Stimulated activated CD4-positive, alpha-beta T cell treated with anti-CD3 and anti-CD28 coated beads, Interleukin-4, amount 100 ng/mL, for 1 hour (primary cell): ENCODE results near the gene TMEM132A.

ENCODE experiments used
- DNase-seq: peaks from one replicate; pipeline ENCODE4 v3.0.0-alpha.2; 2020

Gene TMEM132A

GRCh38 chr11:60922906-60923305 is 1.4 kb upstream of the TMEM132A start:
- no peak for DNase-seq

DNA sequence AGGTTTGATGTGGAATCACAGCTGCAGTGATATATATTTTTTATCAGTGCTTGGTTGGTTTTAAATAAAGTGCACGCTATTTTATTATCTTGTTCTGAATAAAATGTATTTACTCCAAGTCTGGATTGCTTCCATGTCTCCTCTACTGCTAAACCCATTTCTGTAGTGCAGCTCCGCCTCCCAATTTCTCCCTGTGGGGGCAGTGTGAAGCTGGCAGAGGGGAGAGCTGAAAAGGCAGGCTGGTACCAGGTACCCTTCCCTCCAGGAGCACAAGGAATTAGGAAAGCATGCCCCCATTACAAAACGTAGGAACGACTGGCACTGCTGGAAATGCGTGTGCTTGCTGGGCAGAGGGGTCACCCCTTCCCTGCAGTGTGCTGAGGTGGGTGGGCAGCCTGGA is 934 bp upstream of the TMEM132A start:
- no peak for DNase-seq

GRCh38 chr11:60923800-60924109 is 505 bp upstream of the TMEM132A start:
- no peak for DNase-seq

DNA sequence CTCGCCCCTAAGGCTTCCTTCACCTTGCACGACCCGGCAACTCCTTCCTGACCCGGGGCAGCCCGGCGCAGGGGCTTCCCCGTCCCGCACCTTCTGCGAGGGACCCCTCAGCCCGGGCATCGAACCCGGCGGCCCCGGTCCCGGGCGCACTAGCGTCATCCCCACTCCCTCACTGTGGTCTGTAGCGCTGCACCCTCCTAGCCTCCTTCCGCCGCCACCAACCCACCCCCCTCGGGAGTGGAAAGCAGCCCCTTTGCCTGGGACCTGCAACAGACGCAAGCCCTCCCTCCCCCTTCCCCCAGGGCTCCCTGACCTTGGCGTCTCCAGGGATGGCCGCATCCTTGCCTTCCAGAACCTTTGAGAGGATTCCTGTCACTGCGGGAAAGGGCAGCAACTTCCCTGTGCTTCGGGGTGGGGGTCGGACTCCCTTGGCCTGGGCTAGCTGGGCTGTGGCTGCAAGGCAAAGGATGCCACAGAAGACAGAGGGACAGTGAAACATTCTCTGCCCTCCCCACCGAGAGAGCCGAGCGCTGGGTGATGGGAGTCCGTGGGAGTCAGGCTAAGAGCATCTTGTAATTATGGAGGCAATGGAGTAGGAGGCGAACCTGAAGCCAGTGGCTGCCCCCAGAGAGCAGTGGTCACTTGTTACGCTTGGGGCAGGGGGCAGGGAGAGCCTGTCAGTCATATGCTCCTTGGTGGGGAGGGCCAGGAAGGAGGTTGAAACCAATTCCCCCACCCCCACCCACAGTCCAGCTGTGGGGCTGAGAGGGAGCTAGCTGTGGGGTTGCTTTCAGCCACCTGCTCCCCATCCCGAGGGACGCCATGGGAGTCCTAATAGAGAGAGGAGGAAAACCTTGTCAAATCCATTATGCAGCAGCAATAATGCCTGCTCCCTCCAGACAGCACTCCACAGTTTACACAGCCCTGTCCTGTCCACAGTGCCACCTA is 920 bp downstream of the TMEM132A start:
- no peak for DNase-seq

- no peak for DNase-seq
These were observed 1.6 kb downstream of the TMEM132A start for GRCh38 chr11:60925868-60926267.

GRCh38 chr11:60926500-60926899 is 2.2 kb downstream of the TMEM132A start:
- DNase-seq, result no peak

DNA sequence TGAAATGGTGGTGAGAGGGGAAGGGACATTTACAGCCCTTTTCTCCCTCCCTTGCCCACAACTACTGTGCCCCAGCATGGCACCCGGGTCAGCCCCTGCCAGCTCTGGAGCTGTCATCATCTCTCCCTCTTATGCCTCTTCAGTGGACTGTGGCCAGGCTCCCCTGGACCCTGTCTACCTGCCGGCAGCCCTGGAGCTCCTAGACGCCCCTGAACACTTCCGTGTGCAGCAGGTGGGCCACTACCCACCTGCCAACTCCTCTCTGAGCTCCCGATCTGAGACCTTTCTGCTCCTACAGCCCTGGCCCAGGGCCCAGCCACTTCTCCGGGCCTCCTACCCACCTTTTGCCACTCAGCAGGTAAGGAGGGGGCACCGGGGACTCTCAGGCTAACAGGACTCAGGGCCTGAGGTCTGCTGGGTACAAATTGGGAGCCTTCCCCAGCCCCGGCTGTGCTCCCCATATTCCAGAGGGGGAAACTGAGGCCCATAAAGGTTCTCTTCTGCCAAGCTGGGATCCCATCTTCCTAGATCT is 2.9 kb downstream of the TMEM132A start:
- DNase-seq, result no peak

GRCh38 chr11:60927600-60927999 is 3.3 kb downstream of the TMEM132A start:
- DNase-seq, result no peak

- no peak for DNase-seq
These were observed 4.3 kb downstream of the TMEM132A start for GRCh38 chr11:60928563-60929001.

GRCh38 chr11:60929764-60930163 is 5.5 kb downstream of the TMEM132A start:
- DNase-seq, result no peak

DNA sequence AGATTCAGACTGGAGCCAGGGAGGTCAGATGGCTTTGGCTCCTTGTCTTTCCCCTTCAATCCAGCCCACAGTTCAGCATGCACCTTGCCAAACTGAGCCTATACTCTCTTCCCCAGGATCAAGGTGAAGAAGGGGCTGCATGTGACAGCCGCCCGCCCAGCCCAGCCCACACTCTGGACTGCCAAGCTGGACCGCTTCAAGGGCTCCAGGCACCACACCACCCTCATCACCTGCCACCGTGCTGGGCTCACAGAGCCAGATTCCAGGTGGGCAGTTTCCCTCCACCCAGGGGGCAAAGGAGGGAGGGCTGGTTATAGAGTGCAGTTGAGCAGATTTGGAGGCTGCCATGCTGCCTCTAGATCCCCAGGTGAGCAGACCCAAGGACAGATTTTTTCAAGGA is 6.1 kb downstream of the TMEM132A start:
- DNase-seq, result no peak

- no peak for DNase-seq
These were observed 7.7 kb downstream of the TMEM132A start for GRCh38 chr11:60931917-60932316.

DNA sequence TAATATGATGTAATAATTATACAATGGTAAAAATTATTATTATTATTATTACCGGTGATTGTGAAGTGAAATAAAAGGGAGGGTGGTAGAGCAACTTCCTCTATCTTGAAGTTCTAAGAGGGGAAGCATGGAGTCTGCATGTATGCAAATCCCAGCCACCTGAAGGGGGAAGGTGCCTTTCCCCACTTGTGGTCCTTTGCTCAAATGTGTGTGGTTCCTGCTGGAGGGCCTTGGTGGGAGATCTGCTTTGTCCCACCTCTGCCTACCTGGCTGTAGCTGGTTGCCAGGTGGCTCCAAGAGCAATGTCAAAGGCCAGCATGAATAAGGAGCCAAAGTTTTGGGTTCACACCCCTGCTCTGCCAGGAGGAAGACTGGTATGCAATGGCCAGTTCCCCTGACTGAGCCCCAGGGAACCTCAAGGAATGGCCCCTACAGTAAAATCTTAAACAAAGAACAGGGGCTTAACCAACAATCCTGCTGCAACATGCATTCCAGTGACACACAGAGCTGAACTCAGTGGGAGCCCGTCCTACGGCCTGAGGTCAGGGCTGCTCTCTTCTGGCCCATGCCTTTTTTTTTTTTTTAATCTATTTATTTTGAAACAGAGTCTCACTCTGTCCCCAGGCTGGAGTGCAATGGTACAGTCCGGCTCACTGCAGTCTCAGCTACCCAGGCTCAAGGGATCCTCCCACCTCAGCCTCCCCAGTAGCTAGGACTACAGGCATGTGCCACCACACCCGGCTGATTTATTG is 8.5 kb downstream of the TMEM132A start:
- DNase-seq, result no peak

DNA sequence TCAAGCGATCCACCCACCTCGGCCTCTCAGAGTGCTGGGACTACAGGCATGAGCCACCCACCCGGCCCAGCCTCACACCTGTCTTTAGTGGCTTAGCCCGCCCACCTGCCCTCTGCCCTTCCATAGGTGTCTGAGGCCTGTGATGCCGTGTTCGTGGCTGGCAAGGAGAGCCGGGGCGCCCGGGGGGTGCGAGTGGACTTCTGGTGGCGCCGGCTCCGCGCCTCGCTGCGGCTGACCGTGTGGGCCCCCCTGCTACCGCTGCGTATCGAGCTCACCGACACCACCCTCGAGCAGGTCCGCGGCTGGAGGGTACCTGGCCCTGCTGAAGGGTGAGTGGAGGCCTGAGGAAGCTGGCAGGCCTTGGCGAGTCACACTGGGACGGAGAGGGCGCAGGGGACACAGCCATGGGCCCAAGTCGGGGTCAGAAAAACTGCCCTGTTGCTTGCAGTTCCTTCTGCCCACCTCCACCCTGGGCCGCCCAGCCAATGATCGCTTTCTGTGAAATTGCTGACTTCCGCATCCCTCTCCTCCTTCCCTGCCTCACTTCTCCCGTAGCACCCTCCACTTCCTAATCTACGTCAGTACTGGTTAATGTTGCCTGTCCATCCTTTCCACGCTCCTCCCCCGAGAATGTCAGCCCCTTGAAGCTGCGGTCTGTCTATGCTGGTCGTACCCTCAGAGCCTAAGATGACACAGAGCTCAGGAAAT is 9.3 kb downstream of the TMEM132A start:
- DNase-seq, result no peak

- no peak for DNase-seq
These were observed 10.0 kb downstream of the TMEM132A start for GRCh38 chr11:60934124-60934789.

DNA sequence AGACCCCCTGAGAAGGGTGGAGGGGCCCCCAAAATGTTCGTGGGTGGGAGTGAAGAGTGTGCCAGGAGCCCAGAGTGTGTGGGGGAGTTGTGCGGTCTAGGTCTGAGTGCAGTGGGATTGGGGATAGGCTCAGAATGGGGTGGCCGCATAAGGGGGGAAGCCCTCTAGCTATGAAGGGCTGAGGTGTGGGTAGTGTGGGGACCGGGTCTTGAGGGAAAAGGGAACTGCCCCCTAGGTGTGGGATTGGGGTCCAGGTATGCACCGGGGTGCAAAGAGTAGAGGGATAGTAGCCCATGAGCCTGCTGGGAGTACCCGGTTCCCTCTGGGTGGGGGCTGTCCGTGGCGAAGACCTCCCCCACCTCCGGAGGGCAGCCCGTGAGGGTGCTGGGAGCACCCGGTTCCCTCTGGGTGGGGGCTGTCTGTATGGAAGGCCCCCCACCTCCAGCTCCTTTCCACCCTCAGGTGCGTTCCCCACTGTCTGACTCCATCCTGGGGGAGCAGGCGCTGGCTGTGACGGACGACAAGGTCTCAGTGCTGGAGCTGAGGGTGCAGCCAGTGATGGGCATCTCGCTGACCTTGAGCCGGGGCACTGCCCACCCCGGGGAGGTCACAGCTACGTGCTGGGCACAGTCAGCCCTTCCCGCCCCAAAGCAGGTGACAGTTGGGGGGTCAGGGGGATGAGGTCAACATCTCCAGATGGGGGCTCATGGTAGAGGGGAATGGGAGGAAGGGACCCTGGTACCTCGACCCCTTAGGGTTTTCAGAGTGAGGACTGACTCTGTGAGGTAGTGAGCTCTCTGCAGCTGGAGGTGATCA is 10.7 kb downstream of the TMEM132A start:
- no peak for DNase-seq

DNA sequence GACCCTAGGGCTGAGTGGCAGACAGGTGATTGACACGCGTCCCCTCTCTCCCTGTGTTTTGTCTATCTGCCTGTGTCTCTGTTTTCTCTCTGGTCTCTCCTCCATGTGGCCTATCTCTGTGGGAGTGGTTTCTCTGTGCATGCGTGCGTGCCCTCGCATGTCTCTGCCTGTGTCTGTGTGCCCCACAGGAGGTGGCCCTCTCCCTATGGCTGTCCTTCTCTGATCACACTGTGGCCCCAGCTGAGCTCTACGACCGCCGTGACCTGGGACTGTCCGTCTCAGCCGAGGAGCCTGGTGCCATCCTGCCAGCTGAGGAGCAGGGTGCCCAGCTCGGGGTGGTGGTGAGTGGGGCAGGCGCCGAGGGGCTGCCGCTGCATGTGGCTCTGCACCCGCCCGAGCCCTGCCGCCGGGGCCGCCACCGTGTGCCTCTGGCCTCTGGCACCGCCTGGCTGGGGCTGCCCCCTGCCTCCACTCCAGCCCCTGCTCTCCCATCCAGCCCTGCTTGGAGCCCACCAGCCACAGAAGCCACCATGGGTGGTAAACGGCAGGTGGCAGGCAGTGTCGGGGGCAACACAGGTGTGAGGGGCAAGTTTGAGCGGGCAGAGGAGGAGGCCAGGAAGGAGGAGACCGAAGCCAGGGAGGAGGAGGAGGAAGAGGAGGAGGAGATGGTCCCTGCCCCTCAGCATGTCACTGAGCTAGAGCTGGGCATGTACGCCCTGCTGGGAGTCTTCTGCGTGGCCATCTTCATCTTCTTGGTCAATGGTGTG is 11.6 kb downstream of the TMEM132A start:
- no peak for DNase-seq

- no peak for DNase-seq
These were observed 12.3 kb downstream of the TMEM132A start for GRCh38 chr11:60936467-60937143.

- no peak for DNase-seq
These were observed 12.9 kb downstream of the TMEM132A start for GRCh38 chr11:60937144-60937527.

DNA sequence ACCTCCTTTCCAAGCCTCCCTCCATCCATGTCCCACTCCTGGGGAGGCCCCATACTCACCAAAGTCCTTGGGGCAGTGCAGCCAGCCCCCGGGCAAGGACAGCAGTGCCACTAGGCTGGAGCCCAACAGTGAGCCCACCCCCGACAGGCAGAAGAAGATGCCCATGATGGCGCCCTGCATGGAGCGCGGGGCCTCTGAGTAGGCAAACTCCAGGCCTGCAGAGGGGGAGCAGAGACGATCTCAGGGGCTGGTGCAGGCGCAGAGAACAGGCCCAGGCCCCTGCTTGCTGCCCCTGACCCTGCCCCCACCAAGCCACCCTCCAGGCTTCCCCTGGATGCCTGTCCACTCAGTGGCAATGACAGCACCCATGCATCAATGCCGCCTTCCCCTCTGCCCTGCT is 13.6 kb downstream of the TMEM132A start:
- DNase-seq, result no peak
